Lower leg skin (tissue), 3 donors: Measurements from ENCODE around the gene SPRED1.

ENCODE experiments used
- POLR2A ChIP-seq, 2 donors: fragments of 450-650 bp; IDR thresholded peaks; one replicate each; pipeline ENCODE4 v1.6.1; 2016 to 2017; ENCODE audit warnings: antibody characterized with exemption in 2 of 2, mild to moderate bottlenecking in 1 of 2, moderate library complexity in 1 of 2
- TF ChIP-seq, protein P1 (sequence below), 3 donors: fragments of 450-650 bp; IDR thresholded peaks; one replicate each; pipeline ENCODE4 v1.5.1; 2016; ENCODE audit warnings: antibody characterized with exemption in 3 of 3, mild to moderate bottlenecking in 3 of 3, moderate library complexity in 2 of 3

DNA sequence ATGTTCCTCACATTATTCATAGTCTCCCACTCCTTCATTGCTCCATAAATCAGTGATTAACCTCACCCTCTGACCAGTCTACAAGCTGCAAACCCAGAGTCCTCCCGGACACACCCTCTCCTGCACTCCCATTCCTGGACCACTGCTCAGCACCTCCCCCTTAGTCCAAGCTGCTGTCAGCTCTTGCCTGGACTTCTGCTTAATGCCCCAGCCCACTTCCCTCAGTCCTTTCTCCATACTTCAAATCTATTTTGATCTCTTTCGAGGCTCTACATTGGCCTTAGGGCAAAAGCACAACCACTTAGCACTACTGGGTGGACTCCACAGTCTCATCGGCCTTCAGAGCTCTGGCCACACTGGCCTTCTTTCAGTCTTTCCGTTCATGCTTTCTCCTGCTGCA, 121.9 kb downstream of the SPRED1 start:
- TF ChIP-seq, protein P1, sequence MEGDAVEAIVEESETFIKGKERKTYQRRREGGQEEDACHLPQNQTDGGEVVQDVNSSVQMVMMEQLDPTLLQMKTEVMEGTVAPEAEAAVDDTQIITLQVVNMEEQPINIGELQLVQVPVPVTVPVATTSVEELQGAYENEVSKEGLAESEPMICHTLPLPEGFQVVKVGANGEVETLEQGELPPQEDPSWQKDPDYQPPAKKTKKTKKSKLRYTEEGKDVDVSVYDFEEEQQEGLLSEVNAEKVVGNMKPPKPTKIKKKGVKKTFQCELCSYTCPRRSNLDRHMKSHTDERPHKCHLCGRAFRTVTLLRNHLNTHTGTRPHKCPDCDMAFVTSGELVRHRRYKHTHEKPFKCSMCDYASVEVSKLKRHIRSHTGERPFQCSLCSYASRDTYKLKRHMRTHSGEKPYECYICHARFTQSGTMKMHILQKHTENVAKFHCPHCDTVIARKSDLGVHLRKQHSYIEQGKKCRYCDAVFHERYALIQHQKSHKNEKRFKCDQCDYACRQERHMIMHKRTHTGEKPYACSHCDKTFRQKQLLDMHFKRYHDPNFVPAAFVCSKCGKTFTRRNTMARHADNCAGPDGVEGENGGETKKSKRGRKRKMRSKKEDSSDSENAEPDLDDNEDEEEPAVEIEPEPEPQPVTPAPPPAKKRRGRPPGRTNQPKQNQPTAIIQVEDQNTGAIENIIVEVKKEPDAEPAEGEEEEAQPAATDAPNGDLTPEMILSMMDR (IDR thresholded peaks at IDR 0.05), result no peak
- no peak for TF ChIP-seq POLR2A (IDR thresholded peaks at IDR 0.05)
